Cardiac fibroblast (primary cell): ENCODE data around the gene SPOP.

Experiments used
- DNase-seq, 2 donors: peaks; one replicate each; pipeline versions ENCODE4 v3.0.0 to v3.0.0-alpha.2; 2010; ENCODE audit warnings: low read depth in 2 of 2
- H3K4me3 ChIP-seq, 2 donors: replicated peaks in 1 of 2; 1 replicate in 1 of 2; 2 replicates in 1 of 2; pipeline ENCODE4 v1.5.1; 2011; ENCODE audit warnings: low read depth in 2 of 2, low read length in 2 of 2, mild to moderate bottlenecking in 2 of 2, moderate library complexity in 1 of 2
- TF ChIP-seq, protein P1 (sequence below): IDR thresholded peaks from one replicate; pipeline ENCODE4 v1.5.1; 2011; ENCODE audit warnings: low read depth, mild to moderate bottlenecking, low read length, inconsistent platforms

Gene SPOP

GRCh38 chr17:49656247-49656646 lies 21.6 kb downstream of the SPOP start:
- H3K4me3 ChIP-seq, result no peak overlapping the region
- TF ChIP-seq, protein P1, sequence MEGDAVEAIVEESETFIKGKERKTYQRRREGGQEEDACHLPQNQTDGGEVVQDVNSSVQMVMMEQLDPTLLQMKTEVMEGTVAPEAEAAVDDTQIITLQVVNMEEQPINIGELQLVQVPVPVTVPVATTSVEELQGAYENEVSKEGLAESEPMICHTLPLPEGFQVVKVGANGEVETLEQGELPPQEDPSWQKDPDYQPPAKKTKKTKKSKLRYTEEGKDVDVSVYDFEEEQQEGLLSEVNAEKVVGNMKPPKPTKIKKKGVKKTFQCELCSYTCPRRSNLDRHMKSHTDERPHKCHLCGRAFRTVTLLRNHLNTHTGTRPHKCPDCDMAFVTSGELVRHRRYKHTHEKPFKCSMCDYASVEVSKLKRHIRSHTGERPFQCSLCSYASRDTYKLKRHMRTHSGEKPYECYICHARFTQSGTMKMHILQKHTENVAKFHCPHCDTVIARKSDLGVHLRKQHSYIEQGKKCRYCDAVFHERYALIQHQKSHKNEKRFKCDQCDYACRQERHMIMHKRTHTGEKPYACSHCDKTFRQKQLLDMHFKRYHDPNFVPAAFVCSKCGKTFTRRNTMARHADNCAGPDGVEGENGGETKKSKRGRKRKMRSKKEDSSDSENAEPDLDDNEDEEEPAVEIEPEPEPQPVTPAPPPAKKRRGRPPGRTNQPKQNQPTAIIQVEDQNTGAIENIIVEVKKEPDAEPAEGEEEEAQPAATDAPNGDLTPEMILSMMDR, result no peak
- DNase-seq, result no peak

- TF ChIP-seq, protein P1, result no peak
- no peak overlapping the region for H3K4me3 ChIP-seq
- no peak for DNase-seq
Observed at GRCh38 chr17:49647256-49647585, 30.7 kb downstream of the SPOP start.

DNA sequence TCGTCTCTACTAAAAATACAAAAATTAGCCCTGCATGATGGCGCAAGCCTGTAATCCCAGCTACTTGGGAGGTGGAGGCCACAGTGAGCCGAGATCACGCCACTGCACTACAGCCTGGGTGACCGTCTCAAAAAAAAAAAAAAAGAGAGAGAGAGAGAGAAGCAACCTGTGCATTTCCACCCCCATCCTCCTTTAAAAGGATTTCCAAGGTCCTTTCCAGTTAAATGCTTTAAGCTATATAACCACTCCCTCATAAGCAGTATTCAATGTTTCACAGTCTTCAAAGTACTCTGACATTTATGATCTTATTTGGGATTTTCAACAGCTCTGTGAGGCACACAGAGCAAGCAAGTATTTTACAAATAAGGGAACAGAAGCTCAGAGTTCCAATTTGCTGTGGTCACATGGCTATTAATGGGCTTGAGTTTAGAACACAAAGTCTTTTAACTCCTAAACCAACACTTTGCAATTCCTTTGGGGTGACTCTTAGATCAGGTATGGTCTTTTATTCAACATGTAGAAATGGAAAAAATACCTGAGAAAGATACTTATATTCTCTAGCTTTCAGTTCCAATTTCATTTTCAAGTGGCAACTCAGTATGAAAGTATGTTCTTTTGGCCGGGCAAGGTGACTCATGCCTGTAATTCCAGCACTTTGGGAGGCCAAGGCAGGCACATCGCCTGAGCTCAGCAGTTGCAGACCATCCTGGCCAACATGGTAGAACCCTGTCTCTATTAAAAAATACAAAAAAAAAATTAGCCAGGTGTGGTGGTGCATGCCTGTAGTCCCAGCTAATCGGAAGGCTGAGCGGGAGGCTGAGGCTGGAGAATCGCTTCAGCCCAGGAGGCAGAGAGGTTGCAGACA lies 31.3 kb downstream of the SPOP start:
- peak overlapping the region in 1 of 2 donors; percentile 38 for H3K4me3 ChIP-seq
- peak; percentile 59 to 87 for DNase-seq
- TF ChIP-seq, protein P1, result no peak

DNA sequence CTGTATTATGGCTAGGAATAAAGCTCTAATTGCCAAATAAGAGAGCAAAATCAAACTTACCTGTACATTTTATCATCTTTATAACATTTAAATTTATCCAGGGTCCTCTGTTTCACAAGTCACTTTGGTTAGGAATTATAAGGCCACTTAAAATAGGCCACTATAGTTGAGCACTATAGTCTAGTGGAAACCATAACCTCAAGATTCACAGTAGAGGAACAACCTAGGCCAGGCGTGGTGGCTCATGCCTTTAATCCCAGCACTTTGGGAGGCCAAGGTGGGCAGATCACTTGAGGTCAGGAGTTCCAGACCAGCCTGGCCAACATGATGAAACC lies 31.9 kb downstream of the SPOP start:
- peak in 1 of 2 donors; percentile 21 for DNase-seq
- H3K4me3 ChIP-seq, result peak overlapping the region in 1 of 2 donors; percentile 38

DNA sequence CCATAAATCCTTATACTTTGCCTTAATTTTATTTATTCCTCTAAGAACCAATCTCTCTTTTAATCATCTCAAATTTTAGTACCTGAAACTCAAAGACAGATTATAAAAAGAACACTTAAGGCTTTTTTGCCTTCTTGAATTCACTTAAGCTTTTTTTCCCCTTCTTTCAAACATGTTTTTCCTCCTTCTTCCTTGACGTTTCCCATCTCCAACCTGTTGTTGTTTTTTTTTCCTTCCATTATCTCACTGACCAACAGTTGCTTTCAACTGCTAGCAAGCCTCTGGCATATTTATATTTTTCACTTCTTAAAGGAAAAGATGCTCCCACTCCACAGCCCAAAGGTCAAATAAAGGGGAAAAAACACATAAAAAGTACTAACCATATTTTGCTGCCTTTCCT lies 32.2 kb downstream of the SPOP start:
- TF ChIP-seq, protein P1, result no peak
- no peak for DNase-seq
- no peak overlapping the region for H3K4me3 ChIP-seq

GRCh38 chr17:49640556-49640955 lies 37.3 kb downstream of the SPOP start:
- no peak for DNase-seq
- H3K4me3 ChIP-seq, result no peak overlapping the region
- TF ChIP-seq, protein P1, result no peak

DNA sequence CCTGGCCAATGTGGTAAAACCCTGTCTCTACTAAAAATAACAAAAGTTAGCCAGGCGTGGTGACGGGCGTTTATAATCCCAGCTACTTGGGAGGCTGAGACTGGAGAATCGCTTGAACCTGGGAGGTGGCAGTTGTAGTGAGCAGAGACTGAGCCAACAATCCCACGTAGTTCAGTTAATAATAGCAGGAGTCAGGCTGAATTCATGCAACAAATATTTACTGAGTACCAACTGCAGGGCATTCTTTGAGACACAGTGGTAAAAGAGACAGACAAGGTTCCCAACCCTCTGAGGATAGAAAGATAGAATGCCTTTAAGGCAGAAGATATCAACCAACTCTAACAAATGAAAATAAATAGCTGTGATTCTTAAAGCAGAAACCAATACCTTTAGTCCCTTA lies 39.1 kb downstream of the SPOP start:
- no peak overlapping the region for H3K4me3 ChIP-seq
- TF ChIP-seq, protein P1, result no peak
- peak in 1 of 2 donors; percentile 28 for DNase-seq
